GM12878 (cell line): Measurements from ENCODE around the gene CADM3. TPM values are rescaled to one million over a fixed set of nuclear protein-coding genes. Genes with fewer than 3 reads are reported as not detected.

Experiments used
- ATAC-seq: fragments of 200-7000 bp; cut with Tn5 transposase; 3 replicates; pipeline ENCODE4 v1.9.1; 2020; ENCODE audit warnings: mild to moderate bottlenecking, moderate library complexity
- BruUV-seq: library from RNA; stranded (reverse); fragments of 400-500 nt; replicated peaks from 2 replicates; lab custom pipeline; 2021; lab: Mats Ljungman, UMichigan
- CTCF ChIA-PET: fragments of 300-600 bp; sonication (Branson Sonifier 250); formaldehyde crosslinking; extraction: SDS; loops from one replicate; lab custom pipeline; 2021; ENCODE audit warnings: inconsistent platforms; lab: Yijun Ruan, JAX
- POLR2A ChIA-PET: fragments of 350-600 bp; formaldehyde crosslinking; extraction: SDS; loops from one replicate; lab custom pipeline; 2021; ENCODE audit warnings: inconsistent platforms; lab: Charles Lee
- RAD21 ChIA-PET: fragments of 300-600 bp; sonication (Branson Sonifier 250); formaldehyde crosslinking; loops from one replicate; lab custom pipeline; 2023; ENCODE audit warnings: antibody characterized with exemption; ENCODE audit not compliant: unreplicated experiment; lab: Charles Lee
- SMC1A ChIA-PET: fragments of 300-600 bp; sonication (Branson Sonifier 250); formaldehyde crosslinking; loops from one replicate; lab custom pipeline; 2023; ENCODE audit not compliant: unreplicated experiment, uncharacterized antibody; lab: Charles Lee
- DNase-seq: peaks from one replicate; pipeline ENCODE4 v3.0.0-alpha.2; 2011; ENCODE audit warnings: low read depth, low spot score
- FAIRE-seq: peaks from 3 replicates; lab custom pipeline; 2011; peaks lifted over from hg19 to GRCh38; lab: Jason Lieb, UNC
- H2AFZ ChIP-seq: 2 replicates; pipeline ENCODE4 v1.6.0; 2011; ENCODE audit warnings: low read depth, low read length, control low read depth; ENCODE audit not compliant: control insufficient read depth
- H3K27ac ChIP-seq: 2 replicates; pipeline ENCODE4 v1.5.1; 2011; ENCODE audit warnings: control low read depth; ENCODE audit not compliant: control insufficient read depth, insufficient read depth
- H3K27me3 ChIP-seq, 2 experiments: replicated peaks in 1 of 2; 2 replicates each; pipeline versions ENCODE4 v1.6.0 to v1.6.1; 2011; ENCODE audit warnings: low read length in 1 of 2; ENCODE audit not compliant: control insufficient read depth in 2 of 2, insufficient read depth in 2 of 2
- H3K36me3 ChIP-seq, 2 experiments: 2 replicates each; pipeline ENCODE4 v1.5.1; 2011; ENCODE audit warnings: low read length in 1 of 2; ENCODE audit not compliant: control insufficient read depth in 2 of 2, insufficient read depth in 2 of 2
- H3K4me1 ChIP-seq: 2 replicates; pipeline ENCODE4 v1.6.1; 2011; ENCODE audit warnings: mild to moderate bottlenecking, low read length, moderate library complexity, mixed read lengths; ENCODE audit not compliant: control insufficient read depth, insufficient read depth
- H3K4me2 ChIP-seq: 2 replicates; pipeline ENCODE4 v1.6.0; 2011; ENCODE audit warnings: control low read depth; ENCODE audit not compliant: control insufficient read depth, insufficient read depth
- H3K4me3 ChIP-seq: fragments of 200-600 bp; sonication (generic); 2 replicates; pipeline ENCODE4 v1.5.1; 2016
- H3K79me2 ChIP-seq: 2 replicates; pipeline ENCODE4 v1.6.0; 2011; ENCODE audit warnings: low read length; ENCODE audit not compliant: control insufficient read depth, insufficient read depth
- H3K9ac ChIP-seq: 2 replicates; pipeline ENCODE4 v1.8.0; 2011; ENCODE audit warnings: low read length, control low read depth, mixed read lengths; ENCODE audit not compliant: control insufficient read depth, insufficient read depth
- H3K9me3 ChIP-seq: replicated peaks from 3 replicates; pipeline ENCODE4 v1.5.1; 2011; ENCODE audit warnings: mild to moderate bottlenecking, low read length; ENCODE audit not compliant: control insufficient read depth, insufficient read depth
- H4K20me1 ChIP-seq: 2 replicates; pipeline ENCODE4 v1.6.0; 2011; ENCODE audit not compliant: control insufficient read depth, insufficient read depth
- ATF2 ChIP-seq: IDR thresholded peaks from 2 replicates; pipeline ENCODE4 v1.6.1; 2012; ENCODE audit warnings: low read length, inconsistent platforms
- CBX3 ChIP-seq: fragments of 200-600 bp; sonication (generic); IDR thresholded peaks from 2 replicates; pipeline ENCODE4 v1.6.1; 2016; ENCODE audit warnings: low read depth, borderline replicate concordance
- CHD1 ChIP-seq: IDR thresholded peaks from 2 replicates; pipeline ENCODE4 v1.6.1; 2012; ENCODE audit warnings: low read depth, low read length, improper control_type of control experiment
- ELK1 ChIP-seq: IDR thresholded peaks from 2 replicates; pipeline ENCODE4 v1.6.1; 2012; ENCODE audit warnings: low read depth, low read length, improper control_type of control experiment
- ETV6 ChIP-seq, 2 experiments: fragments of 450-650 bp in 1 of 2; IDR thresholded peaks in 1 of 2; conservative IDR thresholded peaks in 1 of 2; 2 replicates each; pipeline ENCODE4 v1.6.1; 2014; ENCODE audit warnings: antibody characterized with exemption in 1 of 2, borderline replicate concordance in 1 of 2, low read depth in 1 of 2, mild to moderate bottlenecking in 1 of 2, moderate library complexity in 1 of 2
- FOXK2 ChIP-seq: fragments of 450-650 bp; IDR thresholded peaks from 2 replicates; pipeline ENCODE4 v1.6.1; 2017; ENCODE audit warnings: mild to moderate bottlenecking, moderate library complexity
- HDGF ChIP-seq: fragments of 450-650 bp; IDR thresholded peaks from 2 replicates; pipeline ENCODE4 v1.6.1; 2016; ENCODE audit warnings: antibody characterized with exemption
- JUND ChIP-seq: IDR thresholded peaks from 2 replicates; pipeline ENCODE4 v1.6.1; 2012; ENCODE audit warnings: low read depth, mild to moderate bottlenecking, low read length, improper control_type of control experiment, moderate library complexity
- MEF2A ChIP-seq: IDR thresholded peaks from 2 replicates; pipeline ENCODE4 v1.6.1; 2011; ENCODE audit warnings: low read depth, mild to moderate bottlenecking, low read length, moderate library complexity; ENCODE audit not compliant: insufficient read depth
- MTA3 ChIP-seq: IDR thresholded peaks from 2 replicates; pipeline ENCODE4 v1.6.1; 2012; ENCODE audit warnings: low read length, inconsistent platforms, borderline replicate concordance
- NKRF ChIP-seq: fragments of 450-650 bp; conservative IDR thresholded peaks from 2 replicates; pipeline ENCODE4 v1.6.1; 2017; ENCODE audit warnings: mild to moderate bottlenecking, moderate library complexity
- NR2C1 ChIP-seq: fragments of 450-650 bp; IDR thresholded peaks from 2 replicates; pipeline ENCODE4 v1.6.1; 2017; ENCODE audit warnings: antibody characterized with exemption, mild to moderate bottlenecking, moderate library complexity
- PBX3 ChIP-seq: IDR thresholded peaks from 2 replicates; pipeline ENCODE4 v1.6.1; 2011; ENCODE audit warnings: mild to moderate bottlenecking, low read depth, low read length, moderate library complexity; ENCODE audit not compliant: insufficient replicate concordance
- SMARCA5 ChIP-seq: fragments of 450-650 bp; IDR thresholded peaks from 2 replicates; pipeline ENCODE4 v1.6.1; 2017; ENCODE audit warnings: mild to moderate bottlenecking
- SREBF1 ChIP-seq: IDR thresholded peaks from 2 replicates; pipeline ENCODE4 v1.6.1; 2012; ENCODE audit warnings: mild to moderate bottlenecking, low read length
- YY1 ChIP-seq: IDR thresholded peaks from 2 replicates; pipeline ENCODE4 v1.6.1; 2011; ENCODE audit warnings: low read depth, mild to moderate bottlenecking, low read length
- ZBED1 ChIP-seq: IDR thresholded peaks from 2 replicates; pipeline ENCODE4 v1.6.1; 2016; ENCODE audit warnings: borderline replicate concordance
- ZZZ3 ChIP-seq: IDR thresholded peaks from 2 replicates; pipeline ENCODE4 v1.6.1; 2011; ENCODE audit warnings: low read depth; ENCODE audit not compliant: control insufficient read depth, insufficient read length
- WGBS: methylation state at CpG from one replicate; pipeline ENCODE4 v1.1.6; 2016; ENCODE audit warnings: low lambda C conversion rate; ENCODE audit not compliant: insufficient replicate concordance, insufficient coverage; ENCODE audit errors: missing lambda C conversion rate; 5-methylcytosine and 5-hydroxymethylcytosine counted together
- in situ Hi-C: fragments of 300-500 bp; cut with MboI; formaldehyde crosslinking; loops from 9 replicates; pipeline ENCODE4 v1.14.3; 2018; ENCODE audit warnings: mixed read lengths
- intact Hi-C: fragments of 100-400 bp; cut with micrococcal nuclease; formaldehyde crosslinking; loops from one replicate; pipeline ENCODE4 v1.14.2; 2022; ENCODE audit not compliant: unreplicated experiment
- polyA plus RNA-seq, 11 experiments: library from polyadenylated mRNA; depleted of rRNA in 4 of 11; unstranded in 6 of 11; stranded (reverse) in 5 of 11; fragments of >200 nt; fragmentation: Nextera tagmentation in 4 of 11; fragmentation: Illumina TruSeq in 1 of 11; extraction: Ambion mirVana in 4 of 11; extraction: Trizol in 1 of 11; gene quantifications; 1 replicate in 1 of 11; 2 replicates in 10 of 11; pipeline versions ENCODE4 v1.2.1 to v1.2.3, GENCODE V29; 2011 to 2016; ENCODE audit warnings: inconsistent platforms in 2 of 11, missing spikeins in 2 of 11, low read depth in 1 of 11
- total RNA-seq, 4 experiments: library from RNA; depleted of rRNA in 3 of 4; stranded (reverse); fragments of >200 nt in 3 of 4; fragmentation: Illumina TruSeq in 1 of 4; extraction: Trizol in 1 of 4; gene quantifications; 2 replicates each; pipeline versions ENCODE4 v1.2.1 to v1.2.3, GENCODE V29; 2013 to 2021

CADM3 gene
- total and polyA plus RNA-seq, 10 of the 15 experiments (the other 5 are each of a cell fraction or from before 2014, with no cell fraction given) = 0.04 to 0.37 TPM; not detected in 8

GRCh38 chr1:159141584-159142390 is 29.6 kb upstream of the CADM3 start (continued):
- no peak for TF ChIP-seq MTA3
- TF ChIP-seq CHD1 = no peak

GRCh38 chr1:159142391-159142663 is 29.1 kb upstream of the CADM3 start:
- Histone ChIP-seq H3K4me2 (no peak overlapping the region), H3K4me1 (no peaks in the 10 kb centered on the region), H2AFZ (no peak overlapping the region), H3K27ac (no peak overlapping the region), H3K9me3 (no peaks in the 10 kb centered on the region), H3K4me3 (no peak overlapping the region), H3K27me3 (peaks cover 0 to 6% of the 10 kb centered on the region in 2 experiments; a peak in 2 of 4 replicates), H3K79me2 (no peaks in the 10 kb centered on the region), H3K9ac (no peak overlapping the region), H4K20me1 (no peaks in the 10 kb centered on the region), H3K36me3 (no peaks in the 10 kb centered on the region)
- DNase-seq = no peak
- POLR2A ChIA-PET = no interaction called here
- 10% methylated on average over 2 of the region's 2 CpGs for WGBS
- in situ Hi-C loops = no loop called here
- no peak for ATAC-seq
- CTCF ChIA-PET = interaction anchor here (2.4 kb wide), 1 partner anchor 9 kb away, joined by 14 read pairs; no protein-coding TSS in a partner anchor
- no peak for FAIRE-seq
- RAD21 ChIA-PET = no interaction called here
- intact Hi-C loops = no loop called here
- no TSS peak for BruUV-seq
- SMC1A ChIA-PET = interaction anchor here (1.0 kb wide), 1 partner anchor 10 kb away, joined by 5 read pairs; no protein-coding TSS in a partner anchor
- no peak for TF ChIP-seq YY1
- TF ChIP-seq ELK1 = no peak
- no peak for TF ChIP-seq ATF2
- no peak for TF ChIP-seq NKRF
- no peak for TF ChIP-seq JUND
- TF ChIP-seq HDGF = no peak
- TF ChIP-seq SREBF1 = no peak
- no peak for TF ChIP-seq ZZZ3
- TF ChIP-seq NR2C1 = no peak
- no peak for TF ChIP-seq CBX3
- no peak for TF ChIP-seq ETV6 (conservative IDR thresholded peaks at IDR 0.05 in 1 of 2, IDR thresholded peaks at IDR 0.05 in 1 of 2; ENCODE audit: borderline replicate concordance in 1 of 2, low read depth in 1 of 2)
- no peak for TF ChIP-seq PBX3
- TF ChIP-seq FOXK2 = no peak
- TF ChIP-seq SMARCA5 = no peak
- no peak for TF ChIP-seq ZBED1
- TF ChIP-seq MEF2A = no peak
- no peak for TF ChIP-seq CHD1
